ENCODE data around the gene MGAT5.
"Not testable (repeated sequence)": the region's sequence is repeated elsewhere in the genome, so short reads cannot be mapped to it uniquely, and the experiment has no call there.

Gene MGAT5

DNA sequence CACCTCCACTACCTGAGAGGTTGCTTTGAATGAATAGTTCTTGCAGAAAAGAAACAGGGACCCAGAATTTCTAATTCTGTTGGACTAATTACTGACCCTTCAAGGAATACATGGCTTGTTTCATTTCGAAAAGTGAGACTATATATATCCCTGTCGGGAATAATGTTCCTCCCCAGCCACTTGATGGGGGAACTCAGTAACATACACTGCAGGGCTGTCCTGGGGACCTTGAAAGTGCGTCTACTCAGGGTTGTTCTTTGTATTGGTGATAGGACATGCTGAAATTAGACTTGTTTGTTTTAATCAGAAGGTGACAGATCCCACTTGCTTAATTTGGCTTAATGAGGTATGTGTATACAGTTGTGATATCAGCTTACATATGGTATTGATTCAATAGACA, 25.5 kb downstream of the MGAT5 start:
- DNase-seq (ENCODE audit: low read depth, low spot score) = no peak

DNA sequence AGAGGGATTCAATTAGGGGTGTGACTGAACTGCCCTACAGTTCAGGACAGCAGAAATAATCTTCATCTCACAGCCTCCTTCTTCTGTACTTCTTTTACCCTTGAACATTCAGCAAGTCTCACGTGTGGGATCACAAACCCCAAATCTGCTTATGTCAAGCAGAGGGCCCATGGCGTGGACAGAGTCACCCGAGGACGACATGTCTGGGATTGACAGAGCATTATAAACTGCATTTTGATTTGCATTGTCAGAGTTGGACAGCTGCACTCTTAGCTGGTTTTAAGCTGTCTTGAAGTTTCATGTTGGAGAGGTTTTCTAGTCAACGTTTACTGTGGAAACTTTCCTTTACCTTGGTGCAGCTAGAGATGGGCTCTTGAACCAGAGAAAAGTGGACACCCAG, 26.4 kb downstream of the MGAT5 start:
- no peak for DNase-seq (ENCODE audit: low read depth, low spot score)

DNA sequence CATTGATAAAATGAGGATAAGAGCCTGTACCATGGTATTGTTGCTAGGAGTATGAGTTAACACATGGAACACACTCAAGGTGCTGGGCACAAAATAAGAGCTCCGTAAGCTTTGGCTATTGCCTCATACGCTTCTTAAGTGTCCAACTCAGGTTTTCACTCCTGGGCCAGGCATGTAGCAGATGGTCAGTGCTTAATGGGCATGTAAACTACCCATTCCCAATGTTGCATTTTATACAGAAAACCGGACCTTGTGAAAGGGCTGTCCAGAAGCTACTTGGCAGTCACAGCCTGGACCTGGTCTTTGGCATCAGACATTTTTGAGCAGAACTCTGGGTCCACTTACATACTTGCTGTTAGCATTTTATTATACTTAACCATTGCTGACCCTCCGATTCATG, 26.9 kb downstream of the MGAT5 start:
- no peak for DNase-seq (ENCODE audit: low read depth, low spot score)

DNA sequence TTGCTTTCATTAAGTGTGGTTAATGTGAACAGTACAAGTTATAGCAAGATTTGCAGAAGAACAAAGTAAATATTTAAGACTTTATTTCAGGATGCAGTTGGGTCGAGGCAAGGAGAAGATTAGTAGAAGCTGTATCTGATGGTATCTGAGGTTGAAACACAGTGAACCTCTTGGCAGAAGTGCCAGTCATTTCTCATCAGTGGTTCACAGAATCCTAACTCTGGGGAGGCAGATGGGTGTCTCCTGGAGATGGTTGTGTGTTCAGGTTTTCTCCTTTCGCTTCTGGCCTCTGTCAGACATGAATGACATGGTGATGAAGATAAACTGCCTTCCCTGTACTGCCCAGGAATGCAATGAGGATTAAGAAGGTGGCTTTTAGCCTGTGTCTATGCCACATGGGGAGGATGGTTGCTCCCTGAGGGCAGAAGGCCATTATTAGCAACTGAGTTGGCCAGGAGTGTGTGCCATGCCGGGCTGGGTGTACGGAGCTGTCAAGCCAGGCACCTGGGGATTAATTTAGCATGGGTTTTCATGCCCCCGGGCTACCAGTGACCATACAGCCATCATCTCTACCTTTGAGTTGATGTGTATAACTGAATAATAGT, 28.0 kb downstream of the MGAT5 start:
- DNase-seq (ENCODE audit: low read depth, low spot score) = no peak

DNA sequence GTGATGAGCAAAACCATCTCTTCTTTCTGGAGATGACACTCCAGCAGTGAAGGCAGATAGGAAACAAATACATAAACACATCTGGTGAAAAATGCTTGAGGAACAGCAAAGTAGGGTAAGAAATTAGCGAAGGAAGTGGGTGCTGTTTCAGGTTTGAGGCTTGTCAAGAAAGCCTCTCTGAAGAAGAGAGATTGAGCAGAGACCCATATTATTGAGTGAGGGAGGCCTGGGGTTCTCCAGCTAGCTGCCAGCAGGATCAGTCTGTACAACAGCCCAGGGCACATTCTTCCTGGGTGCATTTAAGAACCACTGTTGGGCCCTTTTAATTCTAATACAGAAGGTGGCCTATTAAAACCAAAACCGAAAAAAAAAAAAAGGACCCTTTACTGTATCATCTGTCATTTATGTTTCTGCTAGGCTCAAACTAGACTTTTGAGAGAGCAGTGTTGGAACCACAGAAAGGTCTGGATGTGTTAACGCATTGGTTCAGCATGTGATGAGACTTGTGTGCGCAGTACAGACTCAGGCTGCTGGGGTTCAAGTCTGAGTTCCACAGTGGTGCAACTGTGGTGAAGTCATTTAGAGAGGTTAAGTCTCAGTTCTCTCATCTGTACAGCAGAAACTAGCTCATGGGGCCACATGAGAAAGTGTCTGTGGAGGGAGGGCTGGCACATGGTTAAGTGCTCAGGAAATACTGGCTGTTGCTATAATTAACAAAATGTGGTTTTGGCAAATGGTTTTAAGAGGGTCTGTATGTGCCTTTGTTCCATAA, 28.9 kb downstream of the MGAT5 start:
- DNase-seq (ENCODE audit: low read depth, low spot score) = no peak

DNA sequence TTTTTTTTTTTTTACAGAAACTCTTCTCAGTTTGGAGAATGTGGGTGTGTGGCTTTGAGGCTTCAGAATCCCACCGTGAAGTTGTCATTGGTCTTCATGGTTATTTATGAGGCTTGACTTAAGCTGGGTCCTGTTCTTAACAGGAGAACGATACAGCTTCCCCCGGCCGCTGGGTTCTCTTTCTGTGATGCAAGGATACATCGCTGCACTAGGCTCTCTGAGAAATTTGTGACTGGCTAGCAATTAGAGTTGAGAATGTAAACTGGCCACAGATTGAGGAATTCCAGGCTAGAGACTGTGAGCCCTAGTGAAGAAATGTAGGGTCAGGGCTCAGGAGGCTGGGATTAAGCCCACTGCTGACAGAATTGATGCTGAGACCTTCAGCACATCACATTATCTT, 29.8 kb downstream of the MGAT5 start:
- no peak for DNase-seq (ENCODE audit: low read depth, low spot score)

DNA sequence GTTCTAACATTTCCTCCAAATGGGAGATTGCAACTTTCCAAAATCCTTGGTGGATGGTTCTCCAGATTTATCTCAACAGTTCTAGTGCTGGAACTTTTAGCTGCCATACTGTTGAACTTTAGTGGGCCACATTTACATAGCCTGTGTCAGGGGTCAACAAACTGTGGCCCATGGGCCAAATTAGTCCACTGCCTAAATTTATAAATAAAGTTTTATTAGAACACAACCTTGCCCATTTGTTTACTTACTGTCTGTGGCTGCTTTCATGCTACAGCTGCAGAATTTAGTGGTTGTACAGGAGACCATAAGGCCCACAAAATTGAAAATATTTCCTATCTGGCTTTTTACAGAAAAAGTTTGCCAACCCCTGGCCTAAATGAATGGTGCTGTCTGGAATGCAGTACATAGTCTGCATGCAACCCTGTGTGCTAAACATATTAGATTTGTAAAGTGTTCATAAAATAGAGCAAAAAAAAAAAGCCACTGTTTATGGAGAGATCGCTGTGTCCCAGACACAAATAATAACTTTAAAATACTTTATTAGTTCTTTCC, 30.3 kb downstream of the MGAT5 start:
- no peak for DNase-seq (ENCODE audit: low read depth, low spot score)

DNA sequence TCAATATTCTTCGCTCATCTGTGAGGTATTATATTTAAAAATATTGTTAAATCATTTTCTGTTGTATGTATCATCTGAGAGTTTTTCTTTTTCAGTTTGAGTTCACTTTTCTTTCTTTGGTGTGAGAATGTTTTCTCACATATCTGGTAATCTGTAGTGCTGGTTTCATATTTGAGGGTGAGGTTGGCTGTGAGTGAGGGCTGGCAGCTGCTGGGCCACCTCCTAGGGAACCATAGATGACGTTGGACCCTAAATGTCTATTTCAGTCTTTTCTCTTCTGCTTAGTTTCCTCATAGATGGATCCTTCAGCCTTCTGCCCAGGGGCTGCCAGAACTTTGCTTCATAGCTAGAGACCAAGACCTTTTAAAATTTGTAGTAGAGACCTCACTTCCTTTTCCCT, 33.5 kb downstream of the MGAT5 start:
- no peak for DNase-seq (ENCODE audit: low read depth, low spot score)

DNA sequence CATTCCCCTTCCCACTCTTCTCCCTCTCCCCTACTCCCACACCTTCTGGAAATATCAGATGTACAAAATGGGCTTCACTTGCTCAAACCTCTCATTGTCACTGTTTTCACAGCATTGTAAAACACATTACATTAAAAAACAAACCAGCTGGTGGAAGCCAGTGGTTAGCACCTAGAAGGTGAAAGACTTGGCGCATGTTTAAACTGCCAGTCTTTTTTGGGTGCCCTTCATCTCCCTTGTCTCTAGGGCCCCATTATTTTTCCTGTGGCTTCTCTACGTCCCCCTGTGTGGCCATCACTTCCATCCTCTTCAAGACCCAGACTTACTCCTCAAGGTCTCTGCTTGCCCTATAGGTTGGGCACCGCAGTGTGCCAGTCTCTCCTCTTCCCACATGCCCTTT, 34.9 kb downstream of the MGAT5 start:
- no peak for DNase-seq (ENCODE audit: low read depth, low spot score)

DNA sequence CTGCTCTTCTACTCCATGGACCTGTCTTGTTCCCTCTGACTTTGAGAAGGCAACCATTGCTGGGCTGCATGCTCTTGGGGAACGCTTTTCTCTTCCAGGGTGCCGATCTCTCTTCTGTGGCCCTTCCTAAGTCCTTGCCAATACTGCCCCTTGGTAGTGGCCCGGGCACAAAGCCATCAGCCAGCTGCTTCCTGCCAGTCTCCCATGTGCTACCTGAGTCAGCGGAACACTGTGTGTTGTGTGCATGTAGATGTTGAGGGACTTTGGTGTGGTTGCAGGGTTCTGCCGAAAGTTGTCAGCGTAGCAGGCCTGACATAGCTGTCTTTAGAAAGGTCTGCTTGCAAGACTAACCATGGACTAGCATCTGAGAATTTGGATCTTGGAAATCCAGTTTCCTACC, 35.4 kb downstream of the MGAT5 start:
- no peak for DNase-seq (ENCODE audit: low read depth, low spot score)

DNA sequence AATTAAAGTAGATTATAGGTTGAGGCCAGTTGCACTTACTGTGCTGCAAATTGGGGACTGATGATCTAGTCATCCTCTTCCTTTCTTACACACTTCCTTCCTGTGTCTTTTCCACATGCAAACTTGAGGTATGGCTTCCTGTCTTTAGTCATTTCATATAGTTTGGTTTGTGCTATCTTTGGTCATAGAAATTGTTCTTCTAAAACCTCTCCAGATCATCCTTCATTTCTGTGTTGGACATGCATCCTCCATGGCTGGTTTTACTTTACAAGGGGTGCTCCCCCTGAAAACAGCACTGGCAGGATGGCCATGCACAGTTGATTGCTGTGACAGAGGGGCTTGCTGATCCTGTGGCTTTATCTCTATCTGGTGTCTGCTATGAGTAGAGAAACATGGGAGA, 36.5 kb downstream of the MGAT5 start:
- DNase-seq (ENCODE audit: low read depth, low spot score) = no peak

DNA sequence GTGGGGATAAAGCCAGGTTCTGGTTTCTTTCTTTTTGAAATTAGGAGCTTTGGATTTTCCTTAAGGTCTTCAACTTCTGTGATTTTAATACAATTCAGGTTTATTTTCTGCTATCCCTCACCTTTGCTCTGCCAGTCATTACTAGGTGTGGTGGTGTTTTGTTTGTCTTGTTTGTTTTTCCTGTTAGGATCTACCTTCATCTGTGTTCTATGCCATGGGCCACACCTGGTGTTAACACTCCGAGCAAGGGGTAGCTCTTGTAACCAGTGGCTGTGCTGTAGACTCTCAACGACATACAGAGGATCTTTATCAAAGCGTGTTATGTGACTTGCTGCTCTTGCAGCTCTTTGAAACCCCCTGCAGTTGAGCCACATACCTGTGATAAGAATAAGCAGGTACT, 38.6 kb downstream of the MGAT5 start:
- DNase-seq (ENCODE audit: low read depth, low spot score) = no peak

DNA sequence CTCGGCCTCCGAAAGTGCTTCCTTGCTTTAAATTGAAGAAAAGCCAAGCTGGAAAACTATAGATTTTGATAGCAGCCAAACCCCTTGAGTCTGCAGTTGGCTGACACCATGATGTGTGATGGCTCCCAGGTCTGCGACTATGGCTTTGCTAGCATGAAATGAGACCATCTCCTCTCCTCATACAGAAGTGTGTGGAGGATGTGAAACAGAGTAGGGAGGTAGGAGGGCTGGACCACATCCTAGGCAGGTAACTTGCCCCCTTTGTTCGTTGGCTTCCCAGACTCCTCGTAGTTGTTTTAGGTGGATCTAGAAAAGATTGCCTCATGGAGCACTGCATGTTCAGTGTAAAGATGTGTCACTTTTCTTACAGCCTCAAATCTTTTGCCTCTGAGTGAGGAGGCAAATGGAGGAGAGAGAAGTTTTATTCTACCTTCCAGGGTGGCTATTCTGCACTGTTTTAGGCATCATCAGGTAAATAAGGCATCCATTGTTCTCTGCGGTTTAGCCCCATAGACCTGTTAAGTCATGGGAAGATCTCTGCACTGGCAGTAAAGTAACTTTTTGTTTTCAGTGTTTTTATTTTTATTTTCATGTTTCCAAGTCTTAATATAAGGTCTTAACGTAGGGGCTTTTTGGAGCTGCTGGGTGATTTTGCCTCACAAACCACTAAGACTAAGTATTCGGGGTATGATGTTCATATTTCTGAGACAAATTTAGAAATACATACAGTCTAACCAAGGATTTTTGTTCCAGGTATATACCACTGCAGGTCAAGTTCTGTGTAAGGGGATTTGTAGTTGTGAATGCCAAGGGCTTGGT, 40.1 kb downstream of the MGAT5 start:
- no peak for DNase-seq (ENCODE audit: low read depth, low spot score)

DNA sequence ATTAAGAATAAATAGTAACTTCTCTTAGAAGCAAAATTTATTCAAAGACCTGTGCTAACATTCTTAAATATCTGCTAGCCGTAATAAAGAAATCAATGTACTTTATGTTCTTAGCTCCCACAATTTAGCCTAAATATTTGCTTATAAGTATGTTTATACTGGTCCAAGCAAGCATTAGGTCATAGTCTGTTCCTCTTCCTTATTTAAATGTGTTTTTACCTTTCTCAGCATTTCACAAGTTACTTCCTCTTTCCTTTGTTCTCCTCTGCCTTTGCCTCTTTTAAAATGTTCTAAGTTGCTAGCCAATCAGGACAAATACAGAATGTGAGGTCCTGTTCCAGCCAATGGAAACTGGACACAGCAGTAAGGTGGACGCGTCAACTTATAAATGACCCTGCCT, 40.7 kb downstream of the MGAT5 start:
- not testable (repeated sequence) for DNase-seq (ENCODE audit: low read depth, low spot score)

DNA sequence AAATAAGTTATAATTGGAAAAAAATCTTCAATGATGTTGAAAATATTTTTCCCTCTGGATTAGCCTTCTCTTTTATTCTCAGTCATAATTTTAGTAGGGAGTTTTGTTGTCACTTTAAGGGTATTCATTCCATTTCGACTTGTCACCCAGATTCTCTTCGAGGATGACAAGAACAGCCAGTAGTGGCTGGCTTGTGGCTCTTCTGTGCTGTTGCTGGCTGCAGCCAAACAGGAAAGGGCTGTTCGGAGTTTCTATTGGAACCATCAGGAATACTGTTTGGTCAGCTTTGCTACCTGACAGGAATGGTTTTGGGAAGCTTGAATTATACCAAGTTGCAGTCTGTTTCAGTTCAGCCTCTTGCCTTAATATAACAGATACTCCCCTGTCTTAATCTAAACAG, 41.6 kb downstream of the MGAT5 start:
- no peak for DNase-seq (ENCODE audit: low read depth, low spot score)

DNA sequence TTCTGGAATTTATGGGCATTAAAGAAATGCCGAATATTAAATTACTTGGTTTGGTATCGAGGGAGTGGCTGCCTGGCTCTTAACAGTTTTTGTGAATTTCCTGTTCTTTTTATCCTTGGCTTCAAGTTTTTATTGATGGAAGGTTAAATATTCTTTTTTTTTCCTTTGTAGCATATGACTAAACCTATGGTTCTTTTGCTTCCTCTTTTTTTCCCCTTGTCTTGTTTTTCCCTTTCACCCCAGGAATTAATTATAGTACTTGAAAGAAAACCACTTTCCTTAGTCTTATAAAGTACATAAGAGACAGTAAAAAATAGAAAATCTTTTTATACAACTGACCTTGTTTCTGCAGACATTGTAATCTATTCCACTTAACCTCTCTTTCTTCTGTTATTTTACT, 42.4 kb downstream of the MGAT5 start:
- no peak for DNase-seq (ENCODE audit: low read depth, low spot score)

DNA sequence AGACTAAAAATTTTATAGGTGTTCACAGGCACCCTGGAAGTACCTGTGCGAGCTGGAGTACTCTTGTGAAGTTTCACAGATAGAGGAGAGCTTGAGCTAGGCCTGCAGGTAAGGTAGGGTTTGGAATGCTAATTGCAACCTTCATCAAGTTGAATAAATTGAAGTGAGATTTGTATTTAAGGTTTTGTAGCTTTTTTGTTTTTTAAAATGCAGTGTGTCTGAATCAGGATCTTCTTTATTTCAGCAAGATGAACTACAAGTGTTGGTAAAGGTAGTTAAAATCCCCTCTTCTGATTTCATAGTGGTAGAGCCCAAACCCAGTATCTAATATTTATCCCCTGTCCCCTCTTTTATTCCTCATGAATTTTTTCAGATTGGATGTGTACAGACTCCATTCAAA, 45.5 kb downstream of the MGAT5 start:
- no peak for DNase-seq (ENCODE audit: low read depth, low spot score)

DNA sequence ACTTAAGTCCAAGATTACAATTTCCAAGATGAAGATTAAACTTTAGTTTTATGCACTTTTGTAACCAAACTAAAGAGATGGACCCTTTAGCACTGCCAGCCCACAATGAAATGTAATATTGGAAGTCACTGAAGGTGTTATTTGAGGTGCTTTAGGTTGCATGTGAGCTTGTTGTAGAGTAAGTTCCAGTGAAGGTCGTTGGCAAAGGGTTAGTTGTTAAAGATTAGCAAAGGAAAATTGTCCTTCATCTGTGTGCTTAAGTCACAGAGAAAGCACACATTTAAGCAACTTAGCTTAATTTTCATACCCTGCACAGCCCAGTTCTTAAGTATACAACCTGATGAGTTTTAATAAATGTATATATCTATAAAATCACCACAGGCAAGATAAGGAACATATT, 46.7 kb downstream of the MGAT5 start:
- no peak for DNase-seq (ENCODE audit: low read depth, low spot score)

DNA sequence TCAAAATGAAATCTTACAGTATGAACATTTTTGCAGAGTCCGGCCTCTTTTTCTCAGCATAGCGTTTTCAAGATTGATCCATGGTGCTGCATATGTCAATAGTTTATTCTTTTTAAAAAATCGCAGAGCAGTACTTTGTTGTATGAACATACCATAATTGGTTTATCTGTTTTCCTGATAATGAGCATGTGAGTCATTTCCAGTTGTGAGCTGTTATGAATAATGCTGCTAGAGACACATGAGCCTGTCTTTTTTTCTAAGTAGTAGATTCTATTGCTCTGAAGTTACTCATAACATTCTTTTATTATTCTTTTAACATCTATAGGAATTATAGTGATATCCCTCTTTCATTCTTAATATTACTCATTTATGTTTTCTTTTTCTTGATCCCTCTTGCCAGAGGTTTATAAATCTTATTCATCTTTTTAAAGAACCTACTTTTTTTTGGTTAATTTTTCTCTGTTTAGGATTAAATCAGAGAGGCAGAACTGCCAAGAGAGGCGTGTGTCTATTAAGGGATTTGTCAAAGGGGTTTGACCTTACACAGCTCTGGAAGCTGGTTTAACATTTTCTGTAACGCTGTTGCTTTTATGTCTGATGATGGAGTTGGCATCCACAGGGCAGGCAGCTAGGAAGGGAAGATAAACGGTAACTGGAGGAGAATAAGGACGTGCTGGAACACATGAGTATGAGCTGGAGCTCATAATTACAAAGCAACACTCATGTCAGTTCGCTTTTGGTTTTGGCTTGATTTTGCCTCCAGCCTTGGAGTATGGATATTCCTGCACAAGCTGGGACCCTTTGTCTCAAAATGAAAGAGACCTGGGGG, 47.4 kb downstream of the MGAT5 start:
- no peak for DNase-seq (ENCODE audit: low read depth, low spot score)

DNA sequence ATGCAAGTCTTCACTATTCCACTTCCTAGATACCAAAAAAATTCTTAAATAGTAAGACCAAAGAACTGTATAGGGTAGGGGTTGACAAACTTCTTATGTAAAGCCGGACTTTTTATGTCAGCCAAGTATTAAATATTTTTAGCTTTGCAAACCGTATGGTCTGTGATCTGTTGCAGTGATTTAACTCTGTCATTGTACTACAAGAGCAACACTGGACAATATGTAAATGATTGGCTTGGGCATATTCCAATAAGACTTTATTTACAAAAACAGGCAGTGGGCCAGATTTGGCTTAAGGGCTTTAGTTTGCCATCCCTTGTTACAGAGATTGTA, 48.0 kb downstream of the MGAT5 start:
- DNase-seq (ENCODE audit: low read depth, low spot score) = no peak

DNA sequence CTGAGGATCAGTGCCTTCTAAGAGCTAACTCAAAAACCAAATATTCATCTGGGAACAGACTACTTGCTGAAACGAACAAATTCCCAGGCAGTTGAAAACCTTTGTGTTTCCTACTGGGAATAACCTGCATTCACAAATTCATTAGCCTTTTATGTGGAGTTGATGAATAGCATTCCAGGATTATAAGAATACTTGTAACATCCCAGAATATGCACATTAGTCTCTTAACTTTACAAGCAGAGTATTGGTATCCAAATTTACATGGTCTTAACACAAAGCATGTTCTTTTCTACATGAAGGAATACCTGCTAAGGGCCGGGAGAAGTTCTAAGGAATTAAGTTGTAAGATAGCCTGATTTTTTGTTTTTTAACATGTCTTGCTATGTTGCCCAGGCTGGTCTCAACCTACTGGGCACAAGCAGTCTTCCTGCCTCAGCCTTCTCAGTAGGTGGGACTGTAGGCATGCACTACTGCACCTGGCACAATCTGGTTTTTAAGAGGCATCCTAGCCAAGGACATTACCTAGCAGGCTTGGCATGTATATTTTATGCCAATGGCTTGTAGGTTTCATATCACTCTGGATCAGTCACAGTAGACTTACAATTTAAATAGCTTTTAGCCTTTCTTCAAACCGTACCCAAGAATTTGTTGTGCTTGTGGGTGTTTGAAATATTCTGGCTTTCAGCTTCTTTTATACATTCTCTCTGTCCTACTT, 50.7 kb downstream of the MGAT5 start:
- no peak for DNase-seq (ENCODE audit: low read depth, low spot score)

Measured in activated CD4-positive, CD25-positive, alpha-beta regulatory T cell treated with anti-CD3 and anti-CD28 coated beads, Interleukin-2, amount 50 U/mL, for 16 hours (primary cell).